SK-N-SH (cell line): Measurements from ENCODE around the gene FARSA. TPM values are rescaled to one million over a fixed set of nuclear protein-coding genes. Genes with fewer than 3 reads are reported as not detected.
"Not testable (repeated sequence)": the region's sequence is repeated elsewhere in the genome, so short reads cannot be mapped to it uniquely, and the experiment has no call there.

Source experiments
- CTCF ChIA-PET: fragments of 300-600, 350-600 bp; formaldehyde crosslinking; extraction: SDS; loops from one replicate; lab custom pipeline; 2021; lab: Yijun Ruan, JAX
- POLR2A ChIA-PET: fragments of 350-600 bp; sonication (Branson Sonifier 250); formaldehyde crosslinking; extraction: SDS; loops from one replicate; lab custom pipeline; 2020; ENCODE audit warnings: antibody characterized with exemption, inconsistent platforms; lab: Yijun Ruan, JAX
- DNase-seq: peaks from one replicate; pipeline ENCODE4 v3.0.0; 2012
- H2AFZ ChIP-seq: fragments of 200-600 bp; sonication (generic); 2 replicates; pipeline ENCODE4 v1.8.1; 2016; ENCODE audit warnings: antibody characterized with exemption, mild to moderate bottlenecking, low read depth
- H3F3A ChIP-seq: fragments of 200-600 bp; sonication (generic); replicated peaks from 2 replicates; pipeline ENCODE3; 2016; ENCODE audit warnings: antibody characterized with exemption, mild to moderate bottlenecking; ENCODE audit not compliant: insufficient read depth
- H3K27ac ChIP-seq, 2 experiments: fragments of 200-500 bp in 1 of 2; fragments of 200-600 bp in 1 of 2; sonication (Bioruptor generic) in 1 of 2; sonication (generic), shearing (Covaris generic) in 1 of 2; 2 replicates each; pipeline versions ENCODE4 v1.5.1 to v1.6.1; 2014 to 2016; ENCODE audit warnings: low read depth in 2 of 2, inconsistent platforms in 1 of 2, low read length in 1 of 2, mild to moderate bottlenecking in 1 of 2, mixed read lengths in 1 of 2
- H3K27me3 ChIP-seq: fragments of 200-600 bp; sonication (generic), shearing (Covaris generic); 2 replicates; pipeline ENCODE4 v1.6.1; 2016; ENCODE audit warnings: mixed run types; ENCODE audit not compliant: insufficient read depth
- H3K36me3 ChIP-seq, 2 experiments: fragments of 200-500 bp in 1 of 2; fragments of 200-600 bp in 1 of 2; sonication (Bioruptor generic) in 1 of 2; sonication (generic) in 1 of 2; replicated peaks in 1 of 2; 2 replicates each; pipeline versions ENCODE3 to v1.5.1; 2014 to 2016; ENCODE audit warnings: low read length in 1 of 2, mild to moderate bottlenecking in 1 of 2; ENCODE audit not compliant: insufficient read depth in 2 of 2, control insufficient read depth in 1 of 2
- H3K4me1 ChIP-seq, 2 experiments: fragments of 200-500 bp in 1 of 2; fragments of 200-600 bp in 1 of 2; sonication (Bioruptor generic) in 1 of 2; sonication (generic), shearing (Covaris generic) in 1 of 2; 2 replicates each; pipeline versions ENCODE4 v1.5.1 to v1.6.1; 2014 to 2016; ENCODE audit warnings: low read depth in 1 of 2, low read length in 1 of 2, mixed run types in 1 of 2; ENCODE audit not compliant: insufficient read depth in 2 of 2, control insufficient read depth in 1 of 2
- H3K4me2 ChIP-seq: fragments of 200-600 bp; sonication (generic), shearing (Covaris generic); 2 replicates; pipeline ENCODE4 v1.6.1; 2017; ENCODE audit warnings: mixed run types
- H3K4me3 ChIP-seq, 2 experiments: fragments of 200-500 bp in 1 of 2; fragments of 200-600 bp in 1 of 2; sonication (Bioruptor generic) in 1 of 2; sonication (generic), shearing (Covaris generic) in 1 of 2; 2 replicates each; pipeline versions ENCODE4 v1.5.1 to v1.8.1; 2014 to 2016; ENCODE audit warnings: low read depth in 2 of 2, inconsistent platforms in 1 of 2, low read length in 1 of 2, mild to moderate bottlenecking in 1 of 2, mixed read lengths in 1 of 2, moderate library complexity in 1 of 2
- H3K79me2 ChIP-seq: fragments of 200-600 bp; sonication (generic); 2 replicates; pipeline ENCODE4 v1.8.1; 2017; ENCODE audit warnings: mild to moderate bottlenecking; ENCODE audit not compliant: insufficient read depth
- H3K9ac ChIP-seq: fragments of 200-600 bp; sonication (generic); 2 replicates; pipeline ENCODE4 v1.6.1; 2017; ENCODE audit warnings: mixed run types
- H3K9me2 ChIP-seq: fragments of 200-600 bp; sonication (generic); 2 replicates; pipeline ENCODE4 v1.6.1; 2017; ENCODE audit warnings: mixed run types
- H3K9me3 ChIP-seq: fragments of 200-600 bp; sonication (generic); 2 replicates; pipeline ENCODE4 v1.6.1; 2017; ENCODE audit warnings: mixed run types, mild to moderate bottlenecking, moderate library complexity
- H4K20me1 ChIP-seq: fragments of 200-600 bp; sonication (generic); 2 replicates; pipeline ENCODE4 v1.6.1; 2017; ENCODE audit warnings: mild to moderate bottlenecking, mixed run types; ENCODE audit not compliant: insufficient read depth
- CHD2 ChIP-seq: fragments of 150-350 bp; IDR thresholded peaks from 2 replicates; pipeline ENCODE4 v1.6.1; 2018; ENCODE audit warnings: low read length; ENCODE audit not compliant: partially characterized antibody
- ELF1 ChIP-seq: IDR thresholded peaks from 2 replicates; pipeline ENCODE4 v1.4.0; 2012
- EP300 ChIP-seq, 2 experiments: IDR thresholded peaks; 2 replicates each; pipeline versions ENCODE4 v1.4.0 to v1.6.1; 2012; ENCODE audit warnings: borderline replicate concordance in 1 of 2, low read depth in 1 of 2, low read length in 1 of 2
- EZH2phosphoT487 ChIP-seq: fragments of 200-600 bp; sonication (generic); IDR thresholded peaks from 2 replicates; pipeline ENCODE4 v1.6.1; 2017; ENCODE audit warnings: low read depth, mixed run types, mild to moderate bottlenecking, antibody characterized with exemption, moderate library complexity, borderline replicate concordance
- FOXJ3 ChIP-seq: sonication (generic); formaldehyde crosslinking; IDR thresholded peaks from 2 replicates; pipeline ENCODE4 v1.5.1; 2020; ENCODE audit warnings: mild to moderate bottlenecking, missing genetic modification reagents
- GABPA ChIP-seq: IDR thresholded peaks from 2 replicates; pipeline ENCODE4 v1.4.0; 2012; ENCODE audit warnings: low read depth, mild to moderate bottlenecking
- GATA2 ChIP-seq: sonication (generic); formaldehyde crosslinking; IDR thresholded peaks from 2 replicates; pipeline ENCODE4 v1.5.0; 2020; ENCODE audit warnings: mild to moderate bottlenecking, missing genetic modification reagents
- MEF2A ChIP-seq: IDR thresholded peaks from 2 replicates; pipeline ENCODE4 v1.4.0; 2012; ENCODE audit warnings: low read depth, borderline replicate concordance
- NFIC ChIP-seq: IDR thresholded peaks from 2 replicates; pipeline ENCODE4 v1.4.0; 2012; ENCODE audit warnings: borderline replicate concordance
- RCOR1 ChIP-seq: fragments of 150-350 bp; IDR thresholded peaks from 2 replicates; pipeline ENCODE4 v1.6.1; 2017; ENCODE audit warnings: antibody characterized with exemption, low read length
- RXRA ChIP-seq: IDR thresholded peaks from 2 replicates; pipeline ENCODE4 v1.4.0; 2012; ENCODE audit warnings: low read depth, mild to moderate bottlenecking, borderline replicate concordance
- TAF1 ChIP-seq: IDR thresholded peaks from 2 replicates; pipeline ENCODE4 v1.6.1; 2012; ENCODE audit warnings: low read depth, mild to moderate bottlenecking, low read length, moderate library complexity, borderline replicate concordance
- TCF12 ChIP-seq: IDR thresholded peaks from 2 replicates; pipeline ENCODE4 v1.4.0; 2012
- TEAD4 ChIP-seq: IDR thresholded peaks from 2 replicates; pipeline ENCODE4 v1.4.0; 2012; ENCODE audit warnings: mild to moderate bottlenecking, borderline replicate concordance; ENCODE audit not compliant: insufficient read depth
- YY1 ChIP-seq: IDR thresholded peaks from 2 replicates; pipeline ENCODE4 v1.4.0; 2012; ENCODE audit warnings: low read depth, mild to moderate bottlenecking
- WGBS: methylation state at CpG from one replicate; pipeline ENCODE4 v1.1.6; 2017; ENCODE audit warnings: low lambda C conversion rate; 5-methylcytosine and 5-hydroxymethylcytosine counted together
- polyA plus RNA-seq, 3 experiments: library from polyadenylated mRNA; depleted of rRNA; stranded (reverse); fragments of >200 nt; gene quantifications; 2 replicates each; pipeline ENCODE4 v1.2.3, GENCODE V29; 2012
- TF ChIP-seq, protein P1 (sequence below): IDR thresholded peaks from 2 replicates; pipeline ENCODE4 v1.4.0; 2012; ENCODE audit warnings: low read depth, borderline replicate concordance
- TF ChIP-seq, protein P2 (sequence below): IDR thresholded peaks from 2 replicates; pipeline ENCODE4 v1.4.0; 2012; ENCODE audit warnings: low read depth, borderline replicate concordance
- TF ChIP-seq, protein P3 (sequence below): IDR thresholded peaks from 2 replicates; pipeline ENCODE4 v1.6.1; 2012; ENCODE audit warnings: mild to moderate bottlenecking, low read depth, low read length, moderate library complexity

FARSA gene
- polyA plus RNA-seq, 1 of the 3 experiments (the other 2 are of a cell fraction), result 170 TPM

DNA sequence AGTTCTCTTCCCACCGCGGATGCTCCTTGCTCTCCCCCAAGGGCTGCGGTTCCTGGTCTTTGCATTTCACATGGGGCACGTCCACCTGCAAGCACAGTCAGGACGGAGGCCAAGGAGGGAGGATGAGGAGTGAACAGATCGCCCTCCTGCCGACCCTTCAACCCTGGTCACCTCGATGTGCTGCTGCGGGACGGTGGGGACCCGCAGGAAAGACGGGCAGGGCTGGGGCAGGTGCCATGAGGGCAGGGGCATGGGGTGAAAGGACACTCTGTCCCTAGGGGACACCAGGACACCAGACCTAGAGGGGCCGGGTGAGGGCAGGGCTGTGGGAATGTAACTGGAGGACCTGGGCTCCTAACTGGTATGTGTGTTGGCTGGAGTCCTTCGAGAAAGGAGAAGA, 15.3 kb downstream of the FARSA start:
- CTCF ChIA-PET, result no interaction called here
- 95% methylated on average over 14 of the region's 14 CpGs for WGBS

DNA sequence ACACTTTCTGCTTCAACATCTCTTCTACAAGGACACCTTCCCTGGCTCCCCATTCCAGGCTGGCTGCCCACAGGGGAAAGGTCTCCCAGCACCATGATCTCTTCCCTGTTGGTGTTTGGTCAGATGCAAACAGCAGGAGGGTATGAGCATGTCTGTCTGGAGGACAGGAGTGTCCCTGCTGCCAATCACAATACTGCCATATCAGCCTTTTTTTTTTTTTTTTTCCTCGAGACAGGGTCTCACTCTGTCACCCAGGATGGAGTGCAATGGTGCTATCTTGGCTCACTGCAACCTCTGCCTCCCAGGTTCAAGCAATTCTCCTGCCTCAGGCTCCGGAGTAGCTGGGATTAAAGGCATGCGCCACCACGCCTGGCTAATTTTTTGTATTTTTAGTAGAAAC, 17.7 kb downstream of the FARSA start:
- Histone ChIP-seq H3K4me1 (peaks cover 5 to 22% of the 10 kb centered on the region in 2 experiments; a peak in 3 of 4 replicates), H3F3A (peaks cover 13% of the 10 kb centered on the region)
- not testable (repeated sequence) for H3K4me3 ChIP-seq, H3K9me2 ChIP-seq, H3K9ac ChIP-seq, H3K9me3 ChIP-seq, DNase-seq, H3K4me2 ChIP-seq, H2AFZ ChIP-seq, H3K27me3 ChIP-seq, H4K20me1 ChIP-seq, H3K79me2 ChIP-seq, H3K27ac ChIP-seq, H3K36me3 ChIP-seq
- ChIA-PET POLR2A (interaction anchor here (0.6 to 0.7 kb wide), 2 partner anchors 8 to 24 kb away, joined by 4 to 5 read pairs; no protein-coding TSS in a partner anchor), CTCF (interaction anchor here (0.9 to 1.6 kb wide), 3 partner anchors 17 to 155 kb away, joined by 3 to 7 read pairs (median 4); no protein-coding TSS in a partner anchor)
- 97% methylated on average over 4 of the region's 4 CpGs for WGBS

More for the DNA sequence above, 15.3 kb downstream of the FARSA start:
- Histone ChIP-seq H3K9me3 (no peaks in the 10 kb centered on the region), H3K9ac (no peak overlapping the region), H3K36me3 (peaks cover 4 to 10% of the 10 kb centered on the region in 2 experiments), H3K27me3 (no peaks in the 10 kb centered on the region), H3K4me3 (no peak overlapping the region), H3K4me2 (no peak overlapping the region), H3K4me1 (peaks cover 0 to 10% of the 10 kb centered on the region in 2 experiments; a peak in 1 of 4 replicates), H3F3A (peaks cover 21% of the 10 kb centered on the region), H4K20me1 (no peaks in the 10 kb centered on the region), H3K79me2 (no peaks in the 10 kb centered on the region), H3K27ac (no peak overlapping the region), H2AFZ (no peak overlapping the region), H3K9me2 (no peaks in the 10 kb centered on the region)
- TF ChIP-seq TEAD4 (no peak), MEF2A (no peak), GATA2 (CRISPR knock-in tag) (no peak), EP300 (IDR thresholded peaks at IDR 0.05; ENCODE audit: borderline replicate concordance in 1 of 2, low read depth in 1 of 2, low read length in 1 of 2) (no peak), RXRA (no peak), RCOR1 (no peak), EZH2phosphoT487 (no peak), GABPA (no peak), CHD2 (no peak), YY1 (no peak), FOXJ3 (CRISPR knock-in tag) (no peak), TCF12 (no peak), ELF1 (no peak), TAF1 (no peak), NFIC (no peak)
- TF ChIP-seq, protein P1, sequence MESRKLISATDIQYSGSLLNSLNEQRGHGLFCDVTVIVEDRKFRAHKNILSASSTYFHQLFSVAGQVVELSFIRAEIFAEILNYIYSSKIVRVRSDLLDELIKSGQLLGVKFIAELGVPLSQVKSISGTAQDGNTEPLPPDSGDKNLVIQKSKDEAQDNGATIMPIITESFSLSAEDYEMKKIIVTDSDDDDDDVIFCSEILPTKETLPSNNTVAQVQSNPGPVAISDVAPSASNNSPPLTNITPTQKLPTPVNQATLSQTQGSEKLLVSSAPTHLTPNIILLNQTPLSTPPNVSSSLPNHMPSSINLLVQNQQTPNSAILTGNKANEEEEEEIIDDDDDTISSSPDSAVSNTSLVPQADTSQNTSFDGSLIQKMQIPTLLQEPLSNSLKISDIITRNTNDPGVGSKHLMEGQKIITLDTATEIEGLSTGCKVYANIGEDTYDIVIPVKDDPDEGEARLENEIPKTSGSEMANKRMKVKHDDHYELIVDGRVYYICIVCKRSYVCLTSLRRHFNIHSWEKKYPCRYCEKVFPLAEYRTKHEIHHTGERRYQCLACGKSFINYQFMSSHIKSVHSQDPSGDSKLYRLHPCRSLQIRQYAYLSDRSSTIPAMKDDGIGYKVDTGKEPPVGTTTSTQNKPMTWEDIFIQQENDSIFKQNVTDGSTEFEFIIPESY, result no peak
- TF ChIP-seq, protein P2, sequence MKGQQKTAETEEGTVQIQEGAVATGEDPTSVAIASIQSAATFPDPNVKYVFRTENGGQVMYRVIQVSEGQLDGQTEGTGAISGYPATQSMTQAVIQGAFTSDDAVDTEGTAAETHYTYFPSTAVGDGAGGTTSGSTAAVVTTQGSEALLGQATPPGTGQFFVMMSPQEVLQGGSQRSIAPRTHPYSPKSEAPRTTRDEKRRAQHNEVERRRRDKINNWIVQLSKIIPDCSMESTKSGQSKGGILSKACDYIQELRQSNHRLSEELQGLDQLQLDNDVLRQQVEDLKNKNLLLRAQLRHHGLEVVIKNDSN, result no peak
- TF ChIP-seq, protein P3, sequence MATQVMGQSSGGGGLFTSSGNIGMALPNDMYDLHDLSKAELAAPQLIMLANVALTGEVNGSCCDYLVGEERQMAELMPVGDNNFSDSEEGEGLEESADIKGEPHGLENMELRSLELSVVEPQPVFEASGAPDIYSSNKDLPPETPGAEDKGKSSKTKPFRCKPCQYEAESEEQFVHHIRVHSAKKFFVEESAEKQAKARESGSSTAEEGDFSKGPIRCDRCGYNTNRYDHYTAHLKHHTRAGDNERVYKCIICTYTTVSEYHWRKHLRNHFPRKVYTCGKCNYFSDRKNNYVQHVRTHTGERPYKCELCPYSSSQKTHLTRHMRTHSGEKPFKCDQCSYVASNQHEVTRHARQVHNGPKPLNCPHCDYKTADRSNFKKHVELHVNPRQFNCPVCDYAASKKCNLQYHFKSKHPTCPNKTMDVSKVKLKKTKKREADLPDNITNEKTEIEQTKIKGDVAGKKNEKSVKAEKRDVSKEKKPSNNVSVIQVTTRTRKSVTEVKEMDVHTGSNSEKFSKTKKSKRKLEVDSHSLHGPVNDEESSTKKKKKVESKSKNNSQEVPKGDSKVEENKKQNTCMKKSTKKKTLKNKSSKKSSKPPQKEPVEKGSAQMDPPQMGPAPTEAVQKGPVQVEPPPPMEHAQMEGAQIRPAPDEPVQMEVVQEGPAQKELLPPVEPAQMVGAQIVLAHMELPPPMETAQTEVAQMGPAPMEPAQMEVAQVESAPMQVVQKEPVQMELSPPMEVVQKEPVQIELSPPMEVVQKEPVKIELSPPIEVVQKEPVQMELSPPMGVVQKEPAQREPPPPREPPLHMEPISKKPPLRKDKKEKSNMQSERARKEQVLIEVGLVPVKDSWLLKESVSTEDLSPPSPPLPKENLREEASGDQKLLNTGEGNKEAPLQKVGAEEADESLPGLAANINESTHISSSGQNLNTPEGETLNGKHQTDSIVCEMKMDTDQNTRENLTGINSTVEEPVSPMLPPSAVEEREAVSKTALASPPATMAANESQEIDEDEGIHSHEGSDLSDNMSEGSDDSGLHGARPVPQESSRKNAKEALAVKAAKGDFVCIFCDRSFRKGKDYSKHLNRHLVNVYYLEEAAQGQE, result no peak
- POLR2A ChIA-PET, result interaction anchor here (1.1 to 2.1 kb wide), 2 partner anchors 15 to 27 kb away, joined by 4 to 11 read pairs; partner anchors contain the start of genes FARSA and GCDH
- no peak for DNase-seq
